ENCODE results near the gene TM7SF2. TPM values are rescaled to one million over a fixed set of nuclear protein-coding genes. Genes with fewer than 3 reads are reported as not detected.

Gene TM7SF2
- polyA plus RNA-seq, 10 donors, result 6.4 to 12.8 (median 10.2) TPM

GRCh38 chr11:65151331-65151899 lies 39.7 kb downstream of the TM7SF2 start:
- DNase-seq, result no peak

- DNase-seq, result no peak
Observed at GRCh38 chr11:65152122-65152521, 40.5 kb downstream of the TM7SF2 start.

GRCh38 chr11:65156256-65156655 lies 44.6 kb downstream of the TM7SF2 start:
- no peak for DNase-seq

- no peak for DNase-seq
Observed at GRCh38 chr11:65156926-65157325, 45.3 kb downstream of the TM7SF2 start.

- DNase-seq, result no peak
Observed at GRCh38 chr11:65157336-65157735, 45.7 kb downstream of the TM7SF2 start.

GRCh38 chr11:65159012-65159411 lies 47.3 kb downstream of the TM7SF2 start:
- DNase-seq, result no peak

- DNase-seq, result no peak
Observed at GRCh38 chr11:65160643-65161042, 49.0 kb downstream of the TM7SF2 start.

GRCh38 chr11:65163684-65164083 lies 52.0 kb downstream of the TM7SF2 start:
- no peak for DNase-seq

Other genes with a start within 250 kb of the TM7SF2 start
- 100 to 1,000 TPM in 3 of 10 donors, 10 to 100 TPM in 7; 64.4 to 115 (median 92.9) TPM for gene EHD1, start 233.3 kb upstream of the TM7SF2 start, polyA plus RNA-seq (ENCODE audit: insufficient read length in 10 of 10)
- gene ATG2A, start 194.7 kb upstream of the TM7SF2 start, polyA plus RNA-seq (ENCODE audit: insufficient read length in 10 of 10), result 10 to 100 TPM in 7 of 10 donors, 1 to 10 TPM in 3; 8.1 to 13.5 (median 11.1) TPM
- 10 to 100 TPM in 8 of 10 donors, 1 to 10 TPM in 2; 10.0 to 13.0 (median 11.3) TPM for gene PPP2R5B, start 187.2 kb upstream of the TM7SF2 start, polyA plus RNA-seq (ENCODE audit: insufficient read length in 10 of 10)
- under 1 TPM in 2 of 10 donors, not detected in 8; 0.27 to 0.45 TPM for gene GPHA2, start 176.0 kb upstream of the TM7SF2 start, polyA plus RNA-seq (ENCODE audit: insufficient read length in 10 of 10)
- under 1 TPM in 1 of 10 donors, not detected in 9; 0.20 TPM for gene MAJIN, start 139.8 kb upstream of the TM7SF2 start, polyA plus RNA-seq (ENCODE audit: insufficient read length in 10 of 10)
- 1 to 10 TPM in 6 of 10 donors, under 1 TPM in 4; 0.79 to 1.6 (median 1.1) TPM for gene BATF2, start 114.9 kb upstream of the TM7SF2 start, polyA plus RNA-seq (ENCODE audit: insufficient read length in 10 of 10)
- 10 to 100 TPM; 60.2 to 90.7 (median 76.5) TPM for gene ARL2, start 97.7 kb upstream of the TM7SF2 start, polyA plus RNA-seq (ENCODE audit: insufficient read length in 10 of 10)
- gene SNX15, start 84.4 kb upstream of the TM7SF2 start, polyA plus RNA-seq (ENCODE audit: insufficient read length in 10 of 10), result 10 to 100 TPM; 17.5 to 25.7 (median 22.5) TPM
- gene SAC3D1, start 70.7 kb upstream of the TM7SF2 start, polyA plus RNA-seq (ENCODE audit: insufficient read length in 10 of 10), result 10 to 100 TPM in 8 of 10 donors, 1 to 10 TPM in 2; 9.6 to 14.9 (median 12.1) TPM
- 1 to 10 TPM; 6.3 to 10.0 (median 7.6) TPM for gene NAALADL1, start 53.3 kb upstream of the TM7SF2 start, polyA plus RNA-seq (ENCODE audit: insufficient read length in 10 of 10)
- 10 to 100 TPM in 7 of 10 donors, 1 to 10 TPM in 3; 8.2 to 19.0 (median 10.9) TPM for gene CDCA5, start 27.8 kb upstream of the TM7SF2 start, polyA plus RNA-seq (ENCODE audit: insufficient read length in 10 of 10)
- 10 to 100 TPM; 16.9 to 27.3 (median 20.1) TPM for gene ZFPL1, start 27.6 kb upstream of the TM7SF2 start, polyA plus RNA-seq (ENCODE audit: insufficient read length in 10 of 10)
- 100 to 1,000 TPM in 7 of 10 donors, 10 to 100 TPM in 3; 75.4 to 150 (median 107) TPM for gene VPS51, start 15.7 kb upstream of the TM7SF2 start, polyA plus RNA-seq (ENCODE audit: insufficient read length in 10 of 10)
- 1 to 10 TPM; 3.6 to 5.8 (median 4.4) TPM for gene ZNHIT2, start 5.8 kb downstream of the TM7SF2 start, polyA plus RNA-seq (ENCODE audit: insufficient read length in 10 of 10)
- 1,000 to 10,000 TPM in 4 of 10 donors, 100 to 1,000 TPM in 6; 706 to 1,181 (median 912) TPM for gene FAU, start 10.3 kb downstream of the TM7SF2 start, polyA plus RNA-seq (ENCODE audit: insufficient read length in 10 of 10)
- 10 to 100 TPM; 17.5 to 26.5 (median 23.4) TPM for gene MRPL49, start 10.4 kb downstream of the TM7SF2 start, polyA plus RNA-seq (ENCODE audit: insufficient read length in 10 of 10)
- gene SYVN1, start 22.6 kb downstream of the TM7SF2 start, polyA plus RNA-seq (ENCODE audit: insufficient read length in 10 of 10), result 10 to 100 TPM; 37.4 to 45.1 (median 38.9) TPM
- gene SPDYC, start 58.4 kb downstream of the TM7SF2 start, polyA plus RNA-seq (ENCODE audit: insufficient read length in 10 of 10), result under 1 TPM in 2 of 10 donors, not detected in 8; 0.17 to 0.20 TPM
- 10 to 100 TPM; 65.5 to 83.6 (median 74.5) TPM for gene CAPN1, start 70.1 kb downstream of the TM7SF2 start, polyA plus RNA-seq (ENCODE audit: insufficient read length in 10 of 10)
- gene POLA2, start 150.1 kb downstream of the TM7SF2 start, polyA plus RNA-seq (ENCODE audit: insufficient read length in 10 of 10), result 10 to 100 TPM; 28.6 to 45.5 (median 34.7) TPM
- gene CDC42EP2, start 203.0 kb downstream of the TM7SF2 start, polyA plus RNA-seq (ENCODE audit: insufficient read length in 10 of 10), result 10 to 100 TPM; 19.7 to 32.2 (median 27.1) TPM
- 10 to 100 TPM; 44.0 to 59.0 (median 48.1) TPM for gene DPF2, start 222.0 kb downstream of the TM7SF2 start, polyA plus RNA-seq (ENCODE audit: insufficient read length in 10 of 10)
- gene TIGD3, start 242.9 kb downstream of the TM7SF2 start, polyA plus RNA-seq (ENCODE audit: insufficient read length in 10 of 10), result under 1 TPM in 8 of 10 donors, not detected in 2; 0.10 to 0.22 (median 0.19) TPM

Data from muscle of back (tissue), 11 donors.